Measurements from ENCODE around the gene PXDN.

Gene PXDN

GRCh38 chr2:1585635-1586034 is 158.7 kb downstream of the PXDN start:
- no peak for TF ChIP-seq CTCF (IDR thresholded peaks at IDR 0.05; ENCODE audit: low read depth, low read length)
- Histone ChIP-seq H3K9me3 (no peaks in the 10 kb centered on the region), H3K27me3 (no peaks in the 10 kb centered on the region), H3K4me3 (ENCODE audit: low read depth, low read length) (no peak overlapping the region), H3K4me1 (no peaks in the 10 kb centered on the region), H3K36me3 (no peaks in the 10 kb centered on the region)
- no peak for DNase-seq

- H3K36me3 ChIP-seq: no peaks in the 10 kb centered on the region
- no peak for DNase-seq
- H3K4me3 ChIP-seq (ENCODE audit: low read depth, low read length): no peak overlapping the region
- no peak for TF ChIP-seq CTCF (IDR thresholded peaks at IDR 0.05; ENCODE audit: low read depth, low read length)
- H3K4me1 ChIP-seq: no peaks in the 10 kb centered on the region
- no peaks in the 10 kb centered on the region for H3K27me3 ChIP-seq
- no peaks in the 10 kb centered on the region for H3K9me3 ChIP-seq
Measured at GRCh38 chr2:1584691-1585485, 159.4 kb downstream of the PXDN start.

GRCh38 chr2:1584051-1584531 is 160.2 kb downstream of the PXDN start:
- H3K4me1 ChIP-seq: no peaks in the 10 kb centered on the region
- H3K9me3 ChIP-seq: no peaks in the 10 kb centered on the region
- H3K27me3 ChIP-seq: no peaks in the 10 kb centered on the region
- no peak for DNase-seq
- H3K36me3 ChIP-seq: no peaks in the 10 kb centered on the region
- no peak for TF ChIP-seq CTCF (IDR thresholded peaks at IDR 0.05; ENCODE audit: low read depth, low read length)
- H3K4me3 ChIP-seq (ENCODE audit: low read depth, low read length): no peak overlapping the region

- H3K9me3 ChIP-seq: no peaks in the 10 kb centered on the region
- H3K36me3 ChIP-seq: no peaks in the 10 kb centered on the region
- no peaks in the 10 kb centered on the region for H3K27me3 ChIP-seq
Measured at GRCh38 chr2:1582891-1583341, 161.4 kb downstream of the PXDN start.

GRCh38 chr2:1581965-1582625 is 162.2 kb downstream of the PXDN start:
- no peak for DNase-seq

More at GRCh38 chr2:1582891-1583341, 161.4 kb downstream of the PXDN start:
- Histone ChIP-seq H3K4me3 (ENCODE audit: low read depth, low read length) (no peak overlapping the region), H3K4me1 (no peaks in the 10 kb centered on the region)
- TF ChIP-seq CTCF (IDR thresholded peaks at IDR 0.05; ENCODE audit: low read depth, low read length): no peak
- no peak for DNase-seq

More at GRCh38 chr2:1581965-1582625, 162.2 kb downstream of the PXDN start:
- Histone ChIP-seq H3K27me3 (no peaks in the 10 kb centered on the region), H3K9me3 (no peaks in the 10 kb centered on the region), H3K36me3 (no peaks in the 10 kb centered on the region), H3K4me3 (ENCODE audit: low read depth, low read length) (no peak overlapping the region), H3K4me1 (no peaks in the 10 kb centered on the region)
- TF ChIP-seq CTCF (IDR thresholded peaks at IDR 0.05; ENCODE audit: low read depth, low read length): no peak
